Measurements from ENCODE around the gene EPHB1.

DNA sequence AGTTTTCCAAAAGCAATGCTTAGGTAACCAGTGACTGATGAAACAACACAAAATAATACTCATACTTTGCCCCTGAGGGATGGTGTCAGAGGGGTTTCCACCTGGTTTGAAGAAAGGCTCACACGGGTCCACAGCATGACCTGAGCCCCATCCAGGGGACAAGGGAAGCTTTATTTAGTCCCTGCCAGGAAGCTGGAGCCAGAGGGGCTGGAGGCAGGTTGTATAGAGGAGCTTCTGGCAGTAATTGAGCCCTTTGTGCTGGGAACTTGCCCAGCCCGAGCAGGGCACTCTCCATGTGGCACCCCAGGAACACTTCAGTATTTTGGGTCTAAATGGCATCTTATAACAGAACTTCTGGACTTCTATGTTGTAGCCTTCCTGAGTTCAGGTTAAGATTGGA, 39.2 kb upstream of the EPHB1 start:
- no peak for TF ChIP-seq ZNF567 (CRISPR knock-in tag; IDR thresholded peaks at IDR 0.05; ENCODE audit: borderline replicate concordance)
- TF ChIP-seq, protein P1, sequence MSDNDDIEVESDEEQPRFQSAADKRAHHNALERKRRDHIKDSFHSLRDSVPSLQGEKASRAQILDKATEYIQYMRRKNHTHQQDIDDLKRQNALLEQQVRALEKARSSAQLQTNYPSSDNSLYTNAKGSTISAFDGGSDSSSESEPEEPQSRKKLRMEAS (IDR thresholded peaks at IDR 0.05), result no peak
- no peak for TF ChIP-seq AKAP8 (CRISPR knock-in tag; IDR thresholded peaks at IDR 0.05)
- no peak for TF ChIP-seq JUN (CRISPR knock-in tag; IDR thresholded peaks at IDR 0.05)
- TF ChIP-seq GABPB1 (CRISPR knock-in tag; IDR thresholded peaks at IDR 0.05), result no peak
- no peak for TF ChIP-seq TBL1XR1 (IDR thresholded peaks at IDR 0.05; ENCODE audit: borderline replicate concordance, low read length, partially characterized antibody)
- TF ChIP-seq, protein P2, sequence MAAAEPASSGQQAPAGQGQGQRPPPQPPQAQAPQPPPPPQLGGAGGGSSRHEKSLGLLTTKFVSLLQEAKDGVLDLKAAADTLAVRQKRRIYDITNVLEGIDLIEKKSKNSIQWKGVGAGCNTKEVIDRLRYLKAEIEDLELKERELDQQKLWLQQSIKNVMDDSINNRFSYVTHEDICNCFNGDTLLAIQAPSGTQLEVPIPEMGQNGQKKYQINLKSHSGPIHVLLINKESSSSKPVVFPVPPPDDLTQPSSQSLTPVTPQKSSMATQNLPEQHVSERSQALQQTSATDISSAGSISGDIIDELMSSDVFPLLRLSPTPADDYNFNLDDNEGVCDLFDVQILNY (CRISPR knock-in tag; conservative IDR thresholded peaks at IDR 0.05), result no peak
- TF ChIP-seq FOXA1 (IDR thresholded peaks at IDR 0.05), result no peak
- TF ChIP-seq FOXA1 (CRISPR knock-in tag; IDR thresholded peaks at IDR 0.05), result no peak
